BLaER1 (cell line): ENCODE data around the gene RND2.

ENCODE experiments used
- H3K27ac ChIP-seq: shearing (Covaris generic); formaldehyde crosslinking; 2 replicates; pipeline ENCODE4 v1.8.1; 2022
- H3K27me3 ChIP-seq: shearing (Covaris generic); formaldehyde crosslinking; 2 replicates; pipeline ENCODE4 v1.8.1; 2022
- H3K36me3 ChIP-seq: shearing (Covaris generic); formaldehyde crosslinking; 2 replicates; pipeline ENCODE4 v1.8.1; 2022
- H3K4me1 ChIP-seq: shearing (Covaris generic); formaldehyde crosslinking; 2 replicates; pipeline ENCODE4 v1.8.1; 2022
- H3K4me2 ChIP-seq: shearing (Covaris generic); formaldehyde crosslinking; 2 replicates; pipeline ENCODE4 v1.8.1; 2022
- H3K4me3 ChIP-seq: shearing (Covaris generic); formaldehyde crosslinking; 2 replicates; pipeline ENCODE4 v1.8.1; 2022
- H3K9ac ChIP-seq: shearing (Covaris generic); formaldehyde crosslinking; 2 replicates; pipeline ENCODE4 v1.8.1; 2022
- H3K9me3 ChIP-seq: shearing (Covaris generic); formaldehyde crosslinking; 2 replicates; pipeline ENCODE4 v1.8.1; 2022
- H4K20me1 ChIP-seq: shearing (Covaris generic); formaldehyde crosslinking; 2 replicates; pipeline ENCODE4 v1.8.1; 2022
- Cebpa-rat ChIP-seq: shearing (Covaris generic); IDR thresholded peaks from 2 replicates; pipeline ENCODE4 v1.8.1; 2022

The RND2 gene

DNA sequence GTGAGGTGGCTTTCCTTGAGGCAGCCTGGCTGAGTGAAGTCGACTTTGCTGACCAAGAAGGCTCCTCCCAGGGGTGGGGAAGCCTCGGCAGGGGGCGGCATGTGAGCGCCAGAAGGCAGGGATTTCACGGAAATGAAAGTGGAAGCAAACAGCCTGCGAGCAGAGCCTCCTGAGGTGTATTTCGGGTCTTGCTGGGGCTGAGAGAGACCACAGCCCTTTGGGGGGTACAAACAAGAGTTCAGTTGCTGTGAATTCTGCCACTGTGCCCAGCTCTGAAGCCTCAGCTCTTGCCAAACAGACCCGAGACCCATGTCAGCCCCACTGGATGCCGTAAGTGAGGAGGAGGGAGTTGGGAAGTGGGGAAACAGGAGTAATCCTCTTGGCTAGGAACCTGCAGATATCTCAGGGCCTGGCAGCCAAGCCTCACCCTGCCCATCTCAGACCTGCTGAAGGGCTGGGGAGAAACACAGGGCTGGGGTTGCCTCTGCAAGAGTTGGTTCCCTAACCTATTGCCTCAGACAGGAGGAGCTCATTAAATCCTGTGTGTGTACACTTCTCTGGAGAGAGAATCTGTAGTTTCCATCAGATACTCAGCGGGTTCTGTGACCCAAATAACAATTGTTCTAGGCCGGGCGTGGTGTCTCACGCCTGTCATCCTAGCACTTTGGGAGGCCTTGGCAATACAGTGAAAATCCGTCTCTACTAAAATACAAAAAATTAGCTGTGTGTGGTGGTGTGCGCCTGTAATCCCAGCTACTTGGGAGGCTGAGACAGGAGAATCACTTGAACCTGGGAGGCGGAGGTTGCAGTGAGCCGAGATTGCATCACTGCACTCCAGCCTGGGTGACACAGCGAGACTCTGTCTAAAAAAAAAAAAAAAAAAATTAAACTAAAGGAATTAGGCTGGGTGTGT lies 18.1 kb upstream of the RND2 start, which contains the start of gene IFI35:
TSS of gene IFI35 (plus strand) at position 146 of the 913 bp plus-strand sequence. CDS start at position 310, 164 bp downstream.
- H4K20me1 ChIP-seq, result peaks cover 24% of the 10 kb centered on the region
- no peaks in the 10 kb centered on the region for H3K9me3 ChIP-seq
- peak within 1 kb of the TSS; percentile 88 for H3K27ac ChIP-seq
- no peaks in the 10 kb centered on the region for H3K27me3 ChIP-seq
- H3K9ac ChIP-seq, result peak within 1 kb of the TSS; percentile 85
- peaks cover 40% of the 10 kb centered on the region for H3K36me3 ChIP-seq
- H3K4me3 ChIP-seq, result peak within 1 kb of the TSS; percentile 68
- H3K4me1 ChIP-seq, result peaks cover 12% of the 10 kb centered on the region
- peak within 1 kb of the TSS; percentile 98 for H3K4me2 ChIP-seq
- no peak for TF ChIP-seq Cebpa-rat

DNA sequence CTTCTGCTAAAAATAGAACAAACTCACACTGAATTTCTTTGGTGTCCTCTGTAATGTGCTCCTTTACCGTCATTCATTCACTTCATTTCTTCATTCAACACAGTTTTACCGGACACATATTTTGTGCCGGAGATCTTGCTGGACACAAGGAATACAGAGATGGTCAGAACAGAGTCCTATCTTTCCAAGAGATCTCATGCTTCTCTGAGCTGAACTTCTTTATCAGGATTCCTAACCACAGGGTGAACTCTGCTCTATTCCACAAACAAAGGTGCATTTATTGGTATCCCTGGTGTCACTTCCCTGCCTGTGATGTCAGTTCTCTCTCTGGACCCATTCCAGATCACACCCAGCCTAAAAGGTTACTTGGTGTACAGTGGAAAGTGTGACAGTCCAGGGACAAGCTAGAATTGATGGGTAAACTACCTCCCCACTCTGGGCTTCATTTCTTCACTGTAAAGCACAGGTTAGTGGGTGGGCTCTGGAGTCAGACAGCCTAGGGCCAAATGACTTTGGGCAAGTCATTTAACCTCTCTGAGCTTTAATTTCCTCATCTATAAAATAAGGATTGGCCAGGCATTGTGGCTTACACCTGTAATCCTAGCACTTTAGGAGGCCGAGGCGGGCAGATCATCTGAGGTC lies 14.2 kb upstream of the RND2 start:
- H3K4me3 ChIP-seq, result no peak overlapping the region

DNA sequence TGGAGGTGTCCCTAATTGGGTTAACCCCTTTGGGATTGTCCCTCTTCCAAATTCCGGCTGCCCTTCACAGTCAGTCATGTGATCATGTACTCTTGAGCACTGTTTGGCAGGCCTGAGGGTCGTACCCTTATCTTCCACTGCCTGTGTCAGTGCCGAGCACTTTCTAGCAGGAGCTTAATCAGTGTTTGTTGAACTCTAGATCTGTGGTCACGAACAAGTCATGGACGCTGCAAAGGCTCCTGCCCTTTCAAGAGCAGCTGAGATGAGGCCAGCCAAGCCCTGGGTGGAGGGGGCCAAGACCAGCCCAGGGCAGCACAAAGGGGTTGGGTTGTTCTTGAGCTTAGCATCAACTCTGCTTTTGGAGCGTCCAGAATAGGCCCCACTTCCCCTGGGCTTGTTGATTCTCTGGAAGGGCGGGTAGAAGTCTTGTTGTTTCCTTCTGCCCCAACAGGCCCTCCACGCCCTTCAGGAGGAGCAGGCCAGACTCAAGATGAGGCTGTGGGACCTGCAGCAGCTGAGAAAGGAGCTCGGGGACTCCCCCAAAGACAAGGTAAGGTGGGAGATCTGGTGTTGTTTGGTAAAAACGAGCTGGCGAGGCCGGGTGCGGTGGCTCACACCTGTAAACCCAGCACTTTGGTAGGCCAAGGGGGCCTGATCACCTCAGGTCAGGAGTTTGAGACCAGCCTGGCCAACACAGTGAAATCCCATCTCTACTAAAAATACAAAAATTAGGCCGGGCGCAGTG lies 13.1 kb upstream of the RND2 start:
- Histone ChIP-seq H3K4me3 (no peak overlapping the region), H3K9me3 (no peaks in the 10 kb centered on the region), H3K27ac (no peak overlapping the region), H3K4me1 (peaks cover 16% of the 10 kb centered on the region), H3K27me3 (no peaks in the 10 kb centered on the region), H3K4me2 (no peak overlapping the region), H3K9ac (no peak overlapping the region), H4K20me1 (peaks cover 7% of the 10 kb centered on the region; the same call in 1 of the 2 replicates), H3K36me3 (peaks cover 44% of the 10 kb centered on the region)
- TF ChIP-seq Cebpa-rat, result no peak

More for the DNA sequence above, 14.2 kb upstream of the RND2 start:
- Histone ChIP-seq H4K20me1 (peaks cover 7% of the 10 kb centered on the region; the same call in 1 of the 2 replicates), H3K4me2 (no peak overlapping the region), H3K9ac (no peak overlapping the region), H3K4me1 (peaks cover 22% of the 10 kb centered on the region), H3K27ac (no peak overlapping the region), H3K27me3 (no peaks in the 10 kb centered on the region), H3K36me3 (peaks cover 42% of the 10 kb centered on the region; the same call in 1 of the 2 replicates), H3K9me3 (no peaks in the 10 kb centered on the region)
- TF ChIP-seq Cebpa-rat, result no peak

DNA sequence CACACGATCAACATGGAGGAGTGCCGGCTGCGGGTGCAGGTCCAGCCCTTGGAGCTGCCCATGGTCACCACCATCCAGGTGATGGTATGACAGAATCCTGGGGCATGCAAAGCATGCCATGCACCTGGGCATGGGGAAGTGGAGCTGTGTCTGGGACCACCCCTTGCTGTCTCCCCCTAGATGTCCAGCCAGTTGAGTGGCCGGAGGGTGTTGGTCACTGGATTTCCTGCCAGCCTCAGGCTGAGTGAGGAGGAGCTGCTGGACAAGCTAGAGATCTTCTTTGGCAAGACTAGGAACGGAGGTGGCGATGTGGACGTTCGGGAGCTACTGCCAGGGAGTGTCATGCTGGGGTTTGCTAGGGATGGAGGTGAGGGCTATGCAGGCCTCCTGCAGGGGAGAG lies 11.7 kb upstream of the RND2 start:
- Histone ChIP-seq H3K4me1 (peaks cover 16% of the 10 kb centered on the region), H3K9me3 (no peaks in the 10 kb centered on the region), H3K9ac (no peak overlapping the region), H3K4me2 (no peak overlapping the region), H3K27ac (no peak overlapping the region), H4K20me1 (peaks cover 15% of the 10 kb centered on the region; the same call in 1 of the 2 replicates), H3K36me3 (peaks cover 55% of the 10 kb centered on the region), H3K27me3 (no peaks in the 10 kb centered on the region), H3K4me3 (no peak overlapping the region)
- TF ChIP-seq Cebpa-rat, result no peak

DNA sequence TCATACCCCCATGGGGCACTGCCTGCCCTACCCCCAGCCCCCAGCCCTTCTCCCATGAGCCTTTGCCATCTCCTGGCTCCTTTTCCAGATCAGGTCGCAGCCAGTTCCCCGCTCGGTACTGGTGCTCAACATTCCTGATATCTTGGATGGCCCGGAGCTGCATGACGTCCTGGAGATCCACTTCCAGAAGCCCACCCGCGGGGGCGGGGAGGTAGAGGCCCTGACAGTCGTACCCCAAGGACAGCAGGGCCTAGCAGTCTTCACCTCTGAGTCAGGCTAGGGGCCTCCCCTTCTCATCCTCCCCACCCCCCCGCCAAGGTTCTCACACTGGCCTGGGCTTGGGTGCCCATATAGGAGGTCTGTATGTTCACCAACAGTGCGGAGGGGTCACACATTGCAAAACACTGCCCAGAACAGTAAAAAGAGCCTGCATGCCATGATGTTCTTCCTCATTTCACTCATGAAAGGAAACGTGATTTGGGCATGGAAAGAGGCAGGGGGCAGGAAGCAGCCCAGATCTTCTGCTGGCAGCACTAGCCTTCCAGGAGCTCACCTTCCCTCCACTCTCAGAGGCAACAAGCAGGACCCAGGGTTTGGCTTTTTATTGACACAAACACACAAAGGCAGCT lies 10.9 kb upstream of the RND2 start:
- H3K9ac ChIP-seq, result no peak overlapping the region
- no peak overlapping the region for H3K27ac ChIP-seq
- H3K4me2 ChIP-seq, result no peak overlapping the region
- peaks cover 24% of the 10 kb centered on the region for H4K20me1 ChIP-seq
- no peak overlapping the region for H3K4me3 ChIP-seq
- no peaks in the 10 kb centered on the region for H3K9me3 ChIP-seq
- H3K27me3 ChIP-seq, result no peaks in the 10 kb centered on the region
- H3K36me3 ChIP-seq, result peaks cover 57% of the 10 kb centered on the region
- TF ChIP-seq Cebpa-rat, result no peak
- H3K4me1 ChIP-seq, result peaks cover 24% of the 10 kb centered on the region

DNA sequence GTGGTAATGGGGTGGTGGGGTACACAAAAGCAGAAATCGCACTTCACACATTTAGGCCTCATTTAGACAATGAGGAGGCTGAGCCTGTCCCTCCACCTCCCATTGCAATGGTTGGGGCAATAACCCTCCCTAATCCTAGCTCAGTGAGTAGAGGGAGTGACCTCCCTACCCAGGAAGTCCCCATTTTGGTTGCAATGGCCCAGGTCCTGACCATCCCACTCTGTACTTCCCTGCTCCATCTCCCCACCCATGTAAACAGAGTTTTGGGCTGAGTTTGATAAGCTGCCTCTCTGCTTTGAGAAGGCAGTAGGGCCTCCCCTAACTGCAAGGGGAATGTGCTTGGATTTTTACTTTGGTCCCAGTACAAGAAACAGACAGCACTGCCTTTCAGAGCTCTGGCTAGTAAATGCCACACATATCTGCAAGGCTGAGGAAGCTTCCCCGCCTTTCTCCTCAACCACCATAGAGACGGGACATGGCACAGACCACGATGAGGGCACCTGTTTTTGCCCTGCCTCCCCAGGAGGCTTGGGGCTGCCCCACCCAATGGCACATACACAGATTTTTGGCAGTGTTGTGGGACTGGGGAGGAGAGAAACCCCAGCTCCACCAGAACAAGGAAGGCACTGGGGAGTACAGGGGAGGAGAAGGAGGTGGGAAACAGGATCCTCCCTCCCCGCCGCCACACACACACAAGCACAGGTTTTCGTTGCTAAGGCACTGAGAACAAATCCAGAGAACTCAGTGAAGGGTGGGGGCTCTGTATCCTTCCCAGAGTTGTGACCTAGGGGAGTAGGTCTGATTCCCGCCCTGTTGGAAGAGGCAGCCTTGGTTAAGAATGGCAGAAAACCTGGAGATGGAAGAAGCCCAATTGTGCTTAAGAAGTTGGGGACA lies 10.1 kb upstream of the RND2 start:
- peaks cover 57% of the 10 kb centered on the region for H3K36me3 ChIP-seq
- H4K20me1 ChIP-seq, result peaks cover 31% of the 10 kb centered on the region
- H3K9ac ChIP-seq, result no peak overlapping the region
- no peak overlapping the region for H3K4me3 ChIP-seq
- H3K4me2 ChIP-seq, result no peak overlapping the region
- TF ChIP-seq Cebpa-rat, result no peak
- peaks cover 31% of the 10 kb centered on the region for H3K4me1 ChIP-seq
- no peaks in the 10 kb centered on the region for H3K9me3 ChIP-seq
- H3K27me3 ChIP-seq, result no peaks in the 10 kb centered on the region
- H3K27ac ChIP-seq, result no peak overlapping the region

DNA sequence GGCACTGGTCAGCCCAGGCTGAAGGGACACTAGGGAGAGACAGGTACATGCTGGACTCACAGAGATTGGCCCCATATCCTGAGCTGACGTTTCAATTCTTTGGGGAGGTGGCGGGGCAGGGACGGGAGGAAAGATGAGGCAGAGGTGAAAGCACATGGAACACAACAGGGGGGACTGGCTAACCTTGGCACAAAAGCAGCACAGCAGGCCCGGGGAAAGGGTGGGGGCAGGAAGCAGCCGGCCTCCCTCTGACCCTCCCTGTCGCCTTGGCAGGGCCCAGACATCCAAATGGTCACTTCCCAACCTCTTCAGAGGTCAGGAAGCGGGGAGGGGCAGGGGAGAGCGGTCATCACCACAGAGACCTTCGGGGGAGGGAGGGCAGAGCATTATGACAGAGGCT lies 9.5 kb upstream of the RND2 start:
- peaks cover 38% of the 10 kb centered on the region for H4K20me1 ChIP-seq
- H3K4me3 ChIP-seq, result no peak overlapping the region
- TF ChIP-seq Cebpa-rat, result no peak
- H3K27me3 ChIP-seq, result no peaks in the 10 kb centered on the region
- H3K36me3 ChIP-seq, result peaks cover 57% of the 10 kb centered on the region
- H3K4me2 ChIP-seq, result no peak overlapping the region
- H3K9ac ChIP-seq, result no peak overlapping the region
- H3K9me3 ChIP-seq, result no peaks in the 10 kb centered on the region
- H3K4me1 ChIP-seq, result peaks cover 38% of the 10 kb centered on the region
- H3K27ac ChIP-seq, result no peak overlapping the region

DNA sequence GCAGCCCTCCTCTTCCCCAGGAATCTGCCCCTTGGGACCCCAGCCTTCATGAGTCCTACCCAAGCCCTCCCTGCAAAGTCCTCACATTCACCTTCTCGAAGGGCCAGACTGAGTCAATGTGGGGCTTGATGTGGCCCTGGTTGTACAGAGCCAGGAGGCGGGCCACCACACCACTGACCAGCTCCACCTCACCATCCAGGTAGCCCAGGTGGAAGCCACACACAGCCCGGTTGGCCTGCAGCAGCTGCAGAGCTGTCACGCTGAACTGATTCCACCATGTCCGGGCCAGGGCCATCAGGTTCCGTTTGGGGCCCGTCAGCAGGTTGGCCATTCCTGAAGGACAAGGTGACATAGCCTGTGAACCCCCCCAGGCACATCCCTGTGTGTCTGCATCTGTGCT lies 8.8 kb upstream of the RND2 start:
- no peak for TF ChIP-seq Cebpa-rat
- Histone ChIP-seq H3K9ac (no peak overlapping the region), H3K4me1 (peaks cover 44% of the 10 kb centered on the region), H4K20me1 (peaks cover 44% of the 10 kb centered on the region), H3K27ac (no peak overlapping the region), H3K9me3 (no peaks in the 10 kb centered on the region), H3K27me3 (no peaks in the 10 kb centered on the region), H3K4me3 (no peak overlapping the region), H3K36me3 (peaks cover 57% of the 10 kb centered on the region), H3K4me2 (no peak overlapping the region)
